ENCODE measurements around the gene TIMM29.

TIMM29 gene

DNA sequence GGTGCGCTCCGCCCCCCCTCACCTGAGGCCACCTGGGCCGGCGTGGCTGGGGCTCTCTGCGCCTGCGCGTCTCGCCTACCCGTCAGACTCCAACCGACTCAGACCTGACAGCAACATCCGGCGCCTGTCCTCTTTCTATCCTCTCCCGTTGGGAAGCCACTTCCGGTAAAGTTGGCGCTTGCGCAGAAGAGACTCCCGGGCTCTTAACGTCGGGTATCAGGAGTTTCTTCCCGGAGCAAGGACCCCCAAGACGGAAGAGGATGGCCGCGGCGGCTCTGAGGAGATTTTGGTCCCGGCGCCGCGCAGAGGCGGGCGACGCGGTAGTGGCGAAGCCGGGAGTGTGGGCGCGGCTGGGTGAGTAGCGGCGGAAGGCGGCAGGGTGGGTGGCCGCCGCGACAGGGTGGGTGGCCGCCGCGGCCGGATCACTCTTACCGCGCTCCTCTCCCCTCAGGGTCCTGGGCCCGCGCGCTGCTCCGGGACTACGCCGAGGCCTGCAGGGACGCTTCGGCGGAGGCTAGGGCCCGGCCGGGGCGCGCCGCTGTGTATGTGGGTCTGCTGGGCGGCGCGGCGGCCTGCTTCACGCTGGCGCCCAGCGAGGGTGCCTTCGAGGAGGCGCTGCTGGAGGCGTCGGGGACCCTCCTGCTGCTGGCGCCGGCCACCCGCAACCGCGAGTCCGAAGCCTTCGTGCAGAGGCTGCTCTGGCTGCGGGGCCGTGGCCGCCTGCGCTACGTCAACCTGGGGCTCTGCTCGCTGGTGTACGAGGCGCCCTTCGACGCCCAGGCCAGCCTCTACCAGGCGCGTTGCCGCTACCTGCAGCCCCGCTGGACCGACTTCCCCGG is at the start of gene TIMM29, which contains the start of gene YIPF2:
TSS of gene TIMM29 (plus strand) at position 249 of the 839 bp plus-strand sequence. CDS start at position 261, 12 bp downstream.
TSS of gene YIPF2 (minus strand) at position 77 of the 839 bp plus-strand sequence. CDS start 229 bp downstream, outside the sequence.
- DNase-seq = peak; percentile 93 to 95

DNA sequence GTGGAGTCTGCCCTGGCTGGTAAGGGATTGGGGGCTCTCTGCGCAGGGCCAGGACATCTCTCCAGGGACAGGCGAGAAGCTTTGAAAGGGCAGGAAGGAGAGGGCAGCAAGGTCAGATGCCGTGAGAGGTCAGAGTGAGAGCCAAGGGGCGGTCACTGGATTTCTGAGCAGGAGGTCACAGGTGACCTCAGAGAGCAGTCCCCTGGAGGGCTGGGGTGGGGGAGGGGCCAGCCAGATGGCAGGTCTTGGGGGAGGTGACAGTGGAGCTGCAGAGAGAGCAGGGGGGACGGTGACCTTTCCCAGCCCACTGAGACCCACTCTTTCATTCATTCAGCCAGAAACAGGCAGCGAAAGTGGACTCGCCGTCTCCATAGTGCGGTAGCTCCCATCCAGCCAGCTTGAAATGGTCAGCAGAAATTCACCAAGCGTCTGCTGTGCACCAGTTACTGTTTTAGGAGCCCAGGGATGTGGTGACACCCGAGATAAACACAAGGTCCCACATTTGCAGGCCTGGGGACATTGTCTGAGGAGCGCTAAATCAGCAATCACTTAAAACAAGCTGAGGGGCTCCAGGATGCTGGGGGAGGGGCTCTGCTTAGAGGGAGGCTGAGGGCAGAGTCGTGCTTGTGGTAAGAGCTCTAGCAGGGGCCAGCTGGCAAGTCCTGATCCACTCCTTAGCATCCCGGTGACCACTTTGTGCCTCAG is 47.1 kb upstream of the TIMM29 start:
- no peak for DNase-seq

DNA sequence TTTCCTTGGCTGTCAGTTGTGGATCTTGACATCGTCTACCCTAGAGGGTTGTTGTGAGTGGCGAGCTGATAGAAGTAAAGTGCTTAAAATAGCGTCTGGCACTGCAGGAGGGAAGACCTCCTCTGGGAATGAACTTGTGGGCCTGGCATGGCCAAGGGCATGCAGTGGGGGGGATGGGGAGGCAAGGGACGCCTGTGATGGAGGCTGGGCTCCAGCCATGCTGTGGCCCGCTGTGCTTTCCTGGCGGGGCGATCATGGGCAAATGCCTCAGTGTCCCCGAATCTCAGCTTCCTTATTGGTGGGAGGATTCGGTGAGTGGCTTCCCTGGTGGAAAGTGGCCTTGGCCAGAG is 46.5 kb upstream of the TIMM29 start:
- no peak for DNase-seq

DNA sequence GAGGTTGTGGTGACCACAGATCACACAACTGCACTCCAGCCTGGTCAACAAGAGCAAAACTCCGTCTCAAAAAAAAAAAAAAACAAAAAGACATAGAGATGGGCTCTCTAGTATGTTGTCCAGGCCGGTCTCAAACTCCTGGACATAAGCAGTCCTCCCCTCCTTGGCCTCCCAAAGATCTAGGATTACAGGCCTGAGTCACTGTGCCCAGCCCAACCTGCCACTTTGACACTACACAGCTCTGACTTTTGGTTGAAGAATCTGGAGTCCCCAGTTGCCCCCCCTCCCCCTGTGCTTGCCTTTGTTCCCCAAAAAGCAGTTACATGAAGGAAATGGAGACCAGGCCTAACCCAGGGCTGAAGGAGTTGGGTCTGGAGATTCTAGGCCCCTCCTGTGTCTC is 44.3 kb upstream of the TIMM29 start:
- no peak for DNase-seq

DNA sequence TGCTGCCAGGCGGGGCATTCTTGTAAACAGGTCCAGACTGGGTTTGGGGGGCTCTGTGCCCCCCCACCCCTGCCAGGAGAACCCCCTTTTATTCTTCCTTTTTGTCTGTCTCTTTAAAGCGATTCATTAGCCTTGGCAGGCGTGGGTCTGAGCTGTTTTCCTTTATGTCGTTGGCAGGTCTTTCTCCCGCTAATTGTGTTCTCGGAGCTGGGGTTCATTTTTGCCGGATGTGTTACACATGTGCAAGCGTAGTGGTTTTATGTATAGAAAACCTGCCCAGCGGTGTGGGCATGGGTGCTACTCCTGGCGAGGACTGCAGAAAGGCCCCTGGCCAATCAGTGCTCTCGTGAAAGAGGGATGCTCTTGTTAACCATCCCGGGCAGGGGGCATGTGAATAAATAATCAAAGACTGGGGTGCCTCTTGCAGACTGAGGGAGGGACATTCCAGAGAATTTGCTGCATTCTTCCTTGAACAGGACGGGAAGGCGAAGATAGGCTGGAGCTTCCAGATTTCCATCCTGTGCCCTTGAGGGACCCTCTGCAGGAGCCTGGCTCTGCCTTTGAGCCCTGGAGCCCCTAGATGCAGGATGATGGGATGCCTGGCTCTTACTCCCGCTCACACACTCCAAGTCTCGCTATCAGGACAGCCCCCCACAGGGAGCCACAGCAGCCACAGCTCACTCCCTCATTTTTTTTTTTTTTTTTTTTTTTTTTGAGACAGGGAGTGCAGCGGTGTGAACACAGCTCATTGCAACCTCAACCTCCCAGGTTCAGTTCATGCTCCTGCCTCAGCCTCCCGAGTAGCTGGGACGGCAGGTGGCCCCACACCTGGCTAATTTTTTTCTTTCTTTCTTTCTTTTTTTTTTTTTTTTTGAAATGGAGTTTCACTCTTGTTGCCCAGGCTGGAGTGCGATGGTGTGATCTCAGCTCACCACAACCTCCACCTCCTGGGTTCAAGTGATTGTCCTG is 43.1 kb upstream of the TIMM29 start:
- DNase-seq = no peak

DNA sequence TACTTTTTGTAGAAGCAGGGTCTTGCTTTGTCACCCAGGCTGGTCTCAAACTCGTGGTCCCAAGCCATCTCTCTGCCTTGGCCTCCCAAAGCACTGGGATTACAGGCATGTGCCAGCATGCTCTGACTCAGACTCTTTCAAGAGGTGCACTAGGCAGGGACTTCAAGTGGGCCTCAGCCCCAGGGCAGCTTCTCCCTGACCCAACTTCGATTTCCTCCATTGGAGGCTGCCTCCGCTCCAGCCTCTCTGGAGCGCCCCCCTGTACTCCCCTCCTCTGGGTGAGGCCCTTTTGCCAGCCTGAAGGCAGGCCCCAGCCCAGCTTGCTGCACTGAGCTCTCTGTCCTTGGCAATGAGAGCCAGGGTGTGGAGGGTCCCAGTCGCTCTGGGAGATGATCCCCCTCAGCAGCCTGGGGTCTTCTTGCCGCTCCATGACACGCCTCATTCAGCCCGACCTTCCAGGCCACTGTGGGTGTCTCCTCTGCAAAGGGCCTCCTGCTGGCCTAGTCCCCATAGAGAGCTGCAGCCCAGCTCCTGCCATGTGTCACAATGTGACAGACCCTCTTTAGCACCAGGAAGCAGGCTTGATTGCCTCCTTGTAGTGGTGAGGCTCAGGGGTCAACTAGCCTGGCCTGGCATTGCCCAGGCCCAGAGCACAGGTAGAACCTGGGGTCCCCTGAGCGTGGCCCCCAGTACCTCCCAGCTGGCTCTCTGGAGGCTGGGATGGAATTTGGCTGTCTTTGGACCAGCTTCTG is 40.8 kb upstream of the TIMM29 start:
- no peak for DNase-seq

DNA sequence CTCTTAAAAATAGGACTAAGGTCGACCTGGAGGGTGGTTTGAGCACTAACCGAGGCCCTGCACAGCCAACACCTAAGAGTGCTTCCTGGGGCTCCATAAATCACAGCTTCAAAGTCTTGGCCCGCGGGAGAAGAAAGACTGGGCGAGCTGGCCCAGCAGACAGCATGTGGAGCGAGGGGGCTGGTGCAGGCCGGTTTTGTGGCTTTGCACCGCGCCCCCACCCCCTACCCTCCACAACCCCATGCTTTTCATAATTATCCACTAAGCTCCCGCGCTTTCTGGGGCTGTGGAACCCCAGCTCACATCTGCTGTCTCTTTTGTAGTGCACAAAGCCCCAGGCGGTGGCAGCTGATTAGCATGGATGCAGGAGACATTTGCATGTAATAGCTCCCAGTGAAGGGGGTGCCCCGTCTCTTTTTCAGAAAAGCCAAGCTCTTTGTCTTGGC is 40.2 kb upstream of the TIMM29 start:
- no peak for DNase-seq

DNA sequence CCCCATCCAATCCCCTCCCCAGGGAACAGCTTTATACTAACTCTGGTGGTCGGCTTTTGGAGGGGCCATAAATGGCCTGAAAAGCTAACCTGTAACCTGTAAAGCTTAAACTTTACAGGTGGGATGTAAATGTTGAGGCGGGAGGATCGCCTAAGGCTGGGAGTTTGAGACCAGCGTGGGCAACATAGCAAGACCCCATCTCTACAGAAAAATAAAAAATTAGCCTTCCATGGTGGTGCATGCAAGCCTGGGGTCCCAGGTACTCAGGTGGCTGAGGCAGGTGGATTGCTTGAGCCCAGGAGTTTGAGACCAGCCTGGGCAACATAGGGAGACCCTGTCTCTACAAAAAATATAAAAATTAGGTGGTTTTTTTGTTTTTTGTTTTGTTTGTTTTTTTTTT is 38.7 kb upstream of the TIMM29 start:
- DNase-seq = no peak

DNA sequence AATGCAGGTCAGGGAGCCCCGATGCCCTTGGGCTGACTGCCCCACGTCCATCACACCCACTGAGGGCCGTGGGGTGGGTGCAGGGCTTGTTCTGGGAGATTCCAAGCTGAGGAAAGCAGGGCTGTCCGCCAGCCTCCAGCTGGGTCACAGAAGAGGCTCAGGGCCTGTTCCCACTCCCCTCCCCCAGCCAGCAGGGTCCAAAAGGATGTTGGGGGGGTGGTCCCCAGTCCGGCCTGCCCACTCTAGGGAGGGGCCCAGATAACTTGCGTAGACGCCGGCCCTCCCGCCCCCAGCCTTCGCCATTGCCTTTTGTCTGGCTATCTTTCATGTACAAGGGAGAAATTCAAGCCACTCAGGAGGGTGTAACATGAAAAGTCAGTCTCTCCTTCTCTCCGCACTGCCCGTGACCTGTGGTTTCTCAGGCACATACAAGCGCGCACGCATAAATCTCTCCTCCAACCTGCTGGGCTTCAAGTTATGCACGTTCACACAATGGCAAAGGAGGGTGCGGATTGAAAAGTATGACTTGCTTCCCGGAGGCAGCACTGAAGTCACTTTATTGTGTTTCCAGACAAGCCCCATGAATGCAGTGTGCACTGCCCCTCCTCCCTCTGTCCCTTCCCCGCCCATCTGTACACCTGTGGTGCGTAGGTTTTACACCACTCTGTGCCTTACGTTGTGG is 37.1 kb upstream of the TIMM29 start:
- no peak for DNase-seq

DNA sequence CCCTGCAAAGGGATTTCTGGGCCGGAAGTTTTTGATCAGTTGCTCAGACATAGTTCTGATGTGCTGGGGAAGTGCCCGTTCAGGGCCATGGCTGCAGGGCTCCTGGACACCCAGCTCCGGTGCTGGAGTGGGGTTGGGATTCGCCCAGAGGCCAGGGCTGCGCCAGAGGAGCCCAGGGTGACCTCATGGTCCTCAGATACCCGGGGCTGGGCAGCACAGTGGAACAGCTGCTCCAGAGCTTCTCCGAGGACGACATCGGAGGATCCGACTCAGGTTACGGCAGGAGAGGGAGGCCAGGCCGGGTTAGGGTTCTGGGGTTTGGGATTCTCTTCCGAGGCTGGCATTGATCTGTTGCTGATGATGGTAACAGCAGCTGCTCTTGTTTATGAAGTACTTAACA is 36.4 kb upstream of the TIMM29 start:
- no peak for DNase-seq

DNA sequence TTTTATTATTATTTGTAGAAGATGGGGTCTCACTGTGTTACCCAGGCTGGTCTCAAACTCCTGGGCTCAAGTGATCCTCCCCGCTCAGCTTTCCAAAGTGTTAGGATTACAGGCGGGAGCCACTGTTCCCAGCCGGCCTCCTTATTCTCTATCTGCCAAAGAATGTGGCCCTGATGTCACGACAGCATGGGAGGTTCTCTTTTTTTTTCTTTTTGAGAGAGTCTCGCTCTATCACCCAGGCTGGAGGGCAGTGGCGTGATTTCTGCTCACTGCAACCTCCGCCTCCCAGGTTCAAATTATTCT is 33.7 kb upstream of the TIMM29 start:
- no peak for DNase-seq

DNA sequence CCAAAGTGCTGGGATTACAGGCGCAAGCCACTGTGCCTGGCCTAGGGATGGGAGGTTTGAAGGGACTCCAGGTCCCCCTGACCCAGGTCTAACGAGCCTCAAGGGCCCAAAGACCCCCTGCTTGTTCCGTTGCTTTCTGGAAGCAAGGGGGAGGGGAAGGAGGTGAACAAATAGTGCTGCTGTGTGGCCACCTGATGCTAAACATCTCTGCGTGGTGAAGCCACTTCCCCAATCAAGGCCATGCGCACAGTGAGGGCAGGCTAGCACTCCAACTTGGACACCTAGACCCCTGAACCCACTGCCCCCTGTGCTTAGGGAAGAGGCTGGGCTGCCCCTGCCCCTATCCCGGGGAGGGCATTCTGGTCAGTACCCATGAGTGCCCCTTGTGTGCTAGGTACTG is 33.2 kb upstream of the TIMM29 start:
- no peak for DNase-seq

DNA sequence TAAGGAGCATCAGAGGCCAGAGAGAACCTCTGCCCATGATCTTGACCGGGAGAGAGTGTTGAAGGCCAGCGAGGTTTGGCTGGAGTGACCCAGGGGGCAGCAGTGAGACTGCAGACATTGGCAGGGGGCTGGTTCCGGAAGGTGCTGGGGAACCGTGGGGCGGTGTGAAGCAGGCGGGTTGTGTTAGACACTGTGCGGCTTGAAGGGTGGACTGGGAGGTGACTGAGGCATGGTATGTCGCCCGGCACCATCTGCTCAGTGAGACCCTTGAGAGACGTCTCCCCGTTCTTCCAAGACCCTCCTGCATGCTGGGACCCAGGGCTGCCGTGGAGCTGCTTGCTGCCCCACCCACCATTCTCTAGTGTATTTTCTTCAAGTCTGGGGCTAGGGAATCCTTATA is 32.7 kb upstream of the TIMM29 start:
- DNase-seq = no peak

DNA sequence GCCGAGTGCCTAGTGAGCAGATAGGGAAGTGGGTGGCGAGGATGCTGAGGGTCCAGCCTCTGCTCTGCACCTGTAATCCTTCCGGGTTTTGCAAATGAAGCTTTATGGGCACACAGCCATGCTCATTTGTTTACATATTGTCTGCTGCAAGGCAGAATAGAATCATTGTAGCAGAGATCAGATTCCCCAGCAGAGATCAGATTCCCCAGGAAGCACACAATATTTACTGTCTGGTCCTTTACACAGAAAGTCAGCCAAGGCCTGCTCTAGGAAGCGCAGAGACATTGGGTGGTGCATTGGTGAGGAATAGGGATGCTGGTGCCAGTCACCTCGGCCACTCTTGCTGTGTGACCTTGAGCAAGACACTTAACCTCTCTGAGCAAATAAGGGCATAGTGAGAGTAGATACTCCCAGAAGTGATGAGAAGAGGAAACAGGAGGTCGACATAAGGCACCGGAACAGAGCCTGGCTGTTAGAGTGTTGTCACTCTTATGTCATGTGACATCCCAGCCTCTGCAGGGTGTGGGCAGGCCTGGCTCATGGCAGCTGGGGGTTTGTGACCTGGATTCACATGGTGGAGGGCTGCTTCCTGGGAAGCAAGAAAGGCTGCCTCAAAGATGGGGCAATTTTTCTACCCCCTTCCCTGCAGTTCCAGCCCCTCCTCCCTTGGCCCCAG is 31.6 kb upstream of the TIMM29 start:
- DNase-seq = no peak

DNA sequence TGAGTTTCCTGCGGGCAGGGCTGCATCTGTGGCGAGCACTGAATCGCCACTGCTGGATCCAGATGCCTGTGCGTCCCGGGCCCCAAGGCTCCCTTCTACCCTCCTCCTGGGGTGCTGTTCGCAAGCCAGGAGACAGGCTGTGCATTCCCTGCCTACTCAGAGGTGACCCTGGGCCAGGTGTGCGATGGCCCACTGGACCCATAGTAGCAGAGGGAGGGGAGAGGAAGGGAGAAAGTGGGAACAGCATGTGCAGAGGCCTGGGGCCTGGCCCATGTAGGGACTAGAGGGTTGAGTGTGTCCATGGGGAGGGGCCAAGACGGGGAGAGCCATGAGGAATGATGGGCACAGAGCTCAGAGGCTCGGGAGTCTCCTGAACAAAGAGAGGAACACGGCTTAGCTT is 30.0 kb upstream of the TIMM29 start:
- DNase-seq = no peak

DNA sequence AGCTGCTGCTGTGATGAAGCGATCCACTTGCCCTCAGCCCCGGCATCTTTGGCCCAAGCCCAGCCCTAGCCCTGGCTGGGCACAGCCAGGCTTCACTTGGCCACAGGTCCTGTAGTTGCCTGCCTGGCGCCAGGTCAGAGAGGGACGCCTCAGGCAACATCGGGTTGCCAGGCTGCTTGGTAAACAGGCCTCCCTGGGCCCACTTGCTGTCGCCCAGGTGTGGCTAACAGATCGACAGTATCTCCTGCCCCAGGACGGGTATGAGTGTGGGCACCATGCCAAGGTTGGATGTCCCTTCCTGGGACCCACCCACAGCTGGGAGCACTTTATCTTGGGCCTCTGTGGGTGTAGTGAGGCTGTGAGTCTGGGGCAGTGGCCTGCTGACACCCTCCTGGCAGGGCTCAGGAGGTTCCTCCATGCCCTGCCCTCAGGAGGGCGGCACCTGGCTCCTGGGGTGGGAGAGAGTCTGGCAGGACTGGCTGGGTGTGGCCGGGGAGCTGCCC is 29.4 kb upstream of the TIMM29 start:
- DNase-seq = peak in 1 of 2 donors; percentile 17

DNA sequence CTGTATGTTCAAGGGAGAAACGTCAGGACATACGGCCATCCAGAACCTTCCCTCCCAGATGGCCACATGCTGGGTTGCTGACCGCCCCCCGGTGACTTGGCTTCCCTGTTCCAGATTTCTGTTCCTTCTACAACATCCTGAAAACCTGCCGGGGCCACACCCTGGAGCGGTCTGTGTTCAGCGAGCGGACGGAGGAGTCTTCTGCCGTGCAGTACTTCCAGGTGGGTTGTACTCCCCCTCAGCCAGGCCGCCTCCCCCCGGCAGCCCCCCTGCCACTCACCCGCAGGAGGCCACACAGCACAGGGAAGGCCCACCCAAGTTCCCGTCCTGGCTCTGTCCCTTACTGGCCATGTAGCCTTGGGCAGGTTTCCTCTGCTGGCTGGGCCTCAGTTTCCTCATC is 20.7 kb upstream of the TIMM29 start:
- DNase-seq = no peak

DNA sequence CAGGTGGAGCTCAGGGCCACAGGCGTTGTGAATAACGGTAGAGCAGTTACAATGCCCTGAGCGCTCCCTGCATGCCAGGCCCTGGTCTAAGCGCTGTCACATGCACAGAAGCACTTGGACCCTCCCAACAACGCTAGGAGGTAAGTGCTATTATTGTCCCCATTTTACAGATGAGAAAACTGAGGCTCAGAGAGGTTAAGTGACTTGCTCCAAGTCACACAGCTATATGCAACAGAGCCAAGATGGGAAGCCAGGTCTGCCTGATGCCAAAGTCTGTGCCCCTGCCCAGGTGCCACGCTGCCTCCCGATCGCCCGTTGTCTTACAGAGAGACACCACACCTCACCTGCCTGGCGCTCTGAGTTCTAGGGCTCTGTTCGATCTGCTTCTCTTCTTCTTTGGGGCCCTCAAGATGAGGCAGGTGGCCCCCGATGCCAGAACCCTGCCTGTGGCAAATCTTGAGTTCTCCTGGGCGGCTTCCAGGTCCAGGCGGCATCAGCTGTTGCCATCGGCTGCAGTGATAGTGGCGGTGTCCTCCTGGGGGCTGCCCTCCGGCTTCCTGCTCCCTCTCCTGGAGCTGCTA is 20.1 kb upstream of the TIMM29 start:
- no peak for DNase-seq

DNA sequence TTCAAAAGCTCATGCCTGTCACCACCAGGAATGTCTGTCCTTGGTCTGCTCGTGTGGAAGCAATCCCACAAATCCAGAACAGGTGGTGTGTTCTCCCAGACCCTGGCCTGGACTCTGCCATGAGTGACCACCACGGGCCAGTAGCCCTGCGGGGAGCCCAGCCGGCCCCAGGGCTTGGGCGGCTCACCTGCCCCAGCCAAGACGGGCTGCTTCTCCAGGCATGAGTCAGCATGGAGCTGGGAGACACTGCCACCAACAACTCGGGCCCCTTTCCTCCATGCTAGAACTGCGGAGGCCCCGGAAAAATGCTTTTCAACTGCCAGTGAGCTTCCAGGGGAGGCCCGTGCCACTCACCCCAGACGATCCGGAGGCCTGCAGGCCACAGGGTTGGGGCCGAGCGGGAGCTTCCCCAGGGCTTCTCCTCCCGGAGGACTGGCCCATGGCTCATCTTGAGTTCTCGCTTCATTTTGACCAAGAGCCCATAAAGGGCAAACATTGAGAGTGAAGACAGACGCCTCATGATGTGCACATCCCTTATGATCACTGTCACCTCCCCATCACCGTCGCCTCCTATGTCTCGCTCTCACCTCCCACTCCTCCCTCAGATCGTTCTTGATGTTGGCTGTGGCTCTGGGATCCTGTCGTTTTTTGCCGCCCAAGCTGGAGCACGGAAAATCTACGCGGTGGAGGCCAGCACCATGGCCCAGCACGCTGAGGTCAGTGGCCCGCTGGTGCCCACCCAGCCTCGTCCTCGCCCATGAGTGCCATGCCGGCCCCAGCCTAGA is 16.8 kb upstream of the TIMM29 start:
- DNase-seq = no peak

DNA sequence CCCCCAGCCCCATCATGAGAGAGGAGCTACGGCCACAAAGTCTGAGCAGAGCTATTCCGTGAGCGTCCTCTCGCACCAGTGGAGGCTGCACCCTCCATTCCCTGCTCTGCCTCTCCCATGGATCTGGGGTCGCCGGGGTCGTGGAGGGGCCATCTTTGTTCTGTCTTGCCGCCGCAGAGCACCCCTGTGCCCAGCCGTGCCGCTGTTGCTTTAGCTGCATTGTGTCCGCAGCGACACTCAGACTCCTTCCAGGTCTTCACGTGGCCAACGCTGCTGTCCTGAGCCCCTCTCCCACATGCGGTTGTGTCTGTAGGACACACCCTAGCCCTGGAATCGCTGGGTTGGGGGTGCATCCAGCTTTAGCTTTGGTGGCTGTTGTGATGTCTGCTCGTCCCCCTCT is 16.0 kb upstream of the TIMM29 start:
- no peak for DNase-seq

Measured in hippocampal formation (tissue), 2 donors.